T-helper 22 cell (primary cell): ENCODE data around the gene SMYD3.
"Not testable (repeated sequence)": the region's sequence is repeated elsewhere in the genome, so short reads cannot be mapped to it uniquely, and the experiment has no call there.

ENCODE experiments used
- DNase-seq: peaks from one replicate; pipeline ENCODE4 v3.0.0-alpha.2; 2020; ENCODE audit warnings: low read depth

The SMYD3 gene

DNA sequence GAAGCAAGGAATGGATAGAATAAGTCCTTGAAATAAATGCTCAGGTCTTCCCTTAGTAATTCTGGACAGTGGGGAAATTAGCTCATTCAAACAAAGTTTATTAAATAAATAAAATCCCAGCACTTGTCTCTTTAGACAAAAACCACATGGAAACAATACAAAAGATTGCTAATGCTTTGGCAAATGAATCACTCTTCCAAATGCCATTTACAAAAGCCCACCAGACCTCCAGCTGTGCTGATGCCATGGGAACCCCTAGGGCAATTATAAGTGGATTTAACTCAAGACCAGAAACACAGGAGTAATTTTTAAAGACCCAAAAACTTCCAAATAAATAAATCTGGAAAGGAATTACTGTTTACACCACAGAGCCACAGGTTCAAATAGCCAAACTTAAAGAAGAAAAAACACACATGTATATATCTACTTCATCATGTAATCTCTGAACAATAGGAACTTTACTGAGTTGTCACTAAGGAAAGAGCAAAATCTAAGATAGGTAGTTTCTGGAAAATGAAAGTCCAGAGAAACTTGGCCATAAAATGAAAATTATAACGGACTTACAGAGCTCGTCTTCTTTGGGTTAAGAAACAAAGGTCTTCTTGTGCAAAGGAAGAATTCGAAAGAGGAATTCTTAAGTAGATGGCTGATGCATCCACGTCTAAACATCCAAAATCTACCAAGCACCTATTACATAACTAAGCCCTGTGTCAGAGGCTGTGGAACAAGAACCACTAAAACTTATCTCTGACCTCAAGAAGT is 399.4 kb downstream of the SMYD3 start:
- DNase-seq = no peak

DNA sequence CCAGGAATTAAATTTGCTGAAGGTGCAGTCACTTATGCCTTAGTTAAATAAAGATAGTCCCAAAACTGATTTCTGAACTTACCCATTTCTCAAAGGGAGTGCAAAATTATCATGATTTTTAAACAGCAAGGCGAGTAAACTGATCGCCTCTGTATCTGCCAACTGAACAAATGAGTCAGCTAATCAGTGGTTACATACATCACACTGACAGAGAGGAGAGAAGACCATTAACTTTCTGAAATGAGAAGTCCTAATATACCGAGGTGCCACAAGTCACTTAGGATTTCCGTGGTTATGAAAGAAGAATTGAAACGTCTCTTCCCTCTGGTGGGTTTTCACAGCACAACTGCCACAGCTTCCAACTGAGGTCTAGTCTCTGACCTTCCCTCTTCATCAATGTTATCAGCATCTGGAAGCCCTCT is 400.7 kb downstream of the SMYD3 start:
- DNase-seq = no peak

DNA sequence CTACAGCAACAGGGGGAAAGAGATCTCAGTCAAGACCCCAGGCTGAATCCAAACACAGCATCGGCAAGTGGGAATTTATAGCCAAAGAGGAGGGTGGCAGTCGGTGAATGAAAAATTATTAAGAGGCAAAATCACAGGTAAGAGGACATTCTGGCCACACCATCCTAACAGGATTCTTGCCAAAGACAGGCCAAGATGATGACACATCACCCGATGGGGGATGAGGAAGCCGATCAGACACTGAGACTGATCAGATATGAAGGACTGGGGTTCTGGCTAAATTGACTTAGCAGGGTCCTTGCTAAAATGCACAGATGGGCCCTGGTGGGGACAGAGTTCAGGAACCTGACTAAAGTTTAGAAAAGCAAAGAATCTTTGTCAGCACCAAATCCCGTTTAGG is 402.2 kb downstream of the SMYD3 start:
- no peak for DNase-seq

DNA sequence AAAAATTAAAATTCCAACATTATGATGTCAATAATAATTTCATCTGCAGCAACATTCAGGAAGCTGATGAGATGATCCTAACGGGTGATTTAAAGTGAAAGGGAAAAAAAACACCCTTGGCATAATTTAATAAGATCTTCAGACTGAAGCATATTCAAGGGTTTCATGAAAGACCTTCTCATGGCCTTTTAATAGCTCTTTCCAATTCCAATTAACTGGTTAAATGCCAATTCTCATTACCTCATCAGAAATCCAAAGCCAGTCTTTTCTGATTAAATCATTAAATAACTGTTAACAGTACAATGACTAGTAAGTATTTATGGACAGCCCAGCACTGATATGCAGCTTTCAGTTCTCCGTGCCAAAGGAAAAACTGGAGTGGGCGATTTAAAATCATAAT is 407.5 kb downstream of the SMYD3 start:
- DNase-seq = no peak

DNA sequence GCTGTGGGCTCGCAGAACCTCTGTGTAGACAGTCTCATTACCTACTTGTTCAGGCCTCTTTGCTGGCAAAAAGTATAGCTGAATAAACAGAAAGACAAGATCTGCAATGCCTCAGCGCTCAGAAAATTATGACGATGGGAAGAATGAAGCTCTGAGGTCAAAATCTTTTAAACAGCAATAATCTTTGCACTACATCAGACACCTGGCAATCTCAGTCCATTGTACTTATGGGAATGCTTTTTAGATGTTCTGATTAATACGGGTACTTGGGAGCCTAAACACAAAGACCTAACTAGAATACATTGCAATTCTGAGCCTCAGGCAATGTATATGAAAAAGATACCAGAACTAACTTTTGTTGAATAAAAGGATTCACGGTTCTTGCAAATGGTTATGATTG is 410.7 kb downstream of the SMYD3 start:
- no peak for DNase-seq

DNA sequence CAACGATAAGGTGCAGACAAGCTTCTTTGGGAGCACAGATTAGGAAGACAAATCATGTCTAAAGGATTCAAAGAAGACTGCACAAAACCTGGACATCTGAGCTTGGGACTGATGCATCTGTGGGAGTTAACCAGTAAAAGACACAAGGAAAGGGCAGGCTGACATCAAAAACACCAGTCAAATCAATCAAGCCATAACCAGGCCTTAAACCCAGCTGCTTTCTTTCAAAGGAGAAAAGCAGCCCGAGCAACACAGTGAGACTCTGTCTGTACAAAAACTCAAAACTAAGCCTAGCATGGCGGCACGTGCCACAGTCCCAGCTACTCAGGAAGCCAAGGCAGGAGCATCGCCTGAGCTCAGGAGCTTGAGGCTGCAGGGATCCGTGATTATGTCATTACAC is 411.6 kb downstream of the SMYD3 start:
- DNase-seq = no peak

DNA sequence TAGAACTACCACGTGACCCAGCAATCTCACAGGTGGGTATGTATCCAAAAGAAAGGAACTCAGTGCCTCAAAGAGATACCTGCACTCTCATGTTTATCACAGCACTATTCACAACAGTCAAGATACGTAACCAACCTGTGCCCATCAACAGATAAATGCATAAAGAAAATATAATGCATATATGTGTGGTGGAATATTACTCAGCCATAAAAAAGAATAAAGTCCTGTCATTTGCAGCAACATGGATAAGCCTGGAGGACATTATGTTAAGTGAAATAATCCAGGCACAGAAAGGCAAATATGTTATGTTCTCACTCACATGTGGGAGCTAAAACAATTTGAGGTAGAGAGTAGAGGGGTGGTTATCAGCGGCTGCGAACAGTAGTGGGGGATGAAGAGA is 413.8 kb downstream of the SMYD3 start:
- no peak for DNase-seq

DNA sequence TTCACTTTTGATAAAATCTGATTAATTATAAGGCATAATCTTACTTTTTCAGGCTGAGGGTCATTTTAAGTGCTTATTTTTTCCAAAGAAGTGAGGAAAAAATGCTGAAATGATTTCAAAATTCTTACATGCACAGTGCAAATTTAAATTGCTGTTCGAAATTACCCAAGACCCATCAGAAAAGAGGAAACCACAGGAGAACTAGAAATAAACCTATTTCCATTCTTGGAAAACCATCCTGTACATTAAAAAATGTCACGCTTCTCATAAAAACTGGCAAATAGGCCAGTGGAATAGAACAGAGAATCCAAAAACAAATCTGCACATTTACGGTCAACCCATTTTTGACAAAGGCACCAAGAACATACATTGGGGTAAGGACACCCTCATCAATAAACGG is 414.9 kb downstream of the SMYD3 start:
- DNase-seq = no peak

DNA sequence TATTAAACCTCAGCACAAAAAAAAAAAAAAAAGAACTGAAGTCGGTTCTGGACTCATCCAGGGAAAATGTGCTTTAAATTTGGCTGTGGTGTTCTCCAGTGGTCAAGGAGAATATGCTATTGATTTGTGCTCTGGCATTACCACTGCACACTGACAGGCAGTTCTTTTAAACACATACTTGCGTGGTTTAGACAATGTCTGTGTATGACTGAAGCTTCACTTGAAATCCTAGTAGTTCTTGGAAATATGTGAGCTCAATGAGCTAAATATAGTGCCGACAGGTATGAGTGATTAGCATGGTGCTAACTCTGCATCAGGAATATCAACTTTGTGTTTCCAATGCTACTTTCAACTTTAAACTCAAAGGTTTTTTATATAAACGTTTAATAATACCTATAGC is 415.6 kb downstream of the SMYD3 start:
- DNase-seq = no peak

DNA sequence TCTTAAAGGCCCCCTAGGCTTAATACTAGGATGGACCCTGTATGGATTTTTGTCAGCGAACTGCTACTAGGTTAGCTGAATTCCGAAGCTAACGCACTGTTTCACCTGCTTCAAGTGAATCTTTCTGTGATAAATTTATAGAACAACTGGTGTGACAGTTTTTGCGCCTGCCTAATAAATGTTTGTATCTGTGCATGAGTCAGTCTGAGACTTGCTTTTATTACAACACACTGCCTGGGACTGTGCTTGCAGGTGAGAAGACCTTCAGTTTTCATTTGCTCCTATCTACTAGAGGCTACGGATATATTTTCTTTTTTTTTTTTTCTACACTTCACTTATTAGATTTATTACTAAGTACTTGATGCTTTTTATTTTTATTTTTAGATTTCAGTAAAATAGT is 420.9 kb downstream of the SMYD3 start:
- no peak for DNase-seq

DNA sequence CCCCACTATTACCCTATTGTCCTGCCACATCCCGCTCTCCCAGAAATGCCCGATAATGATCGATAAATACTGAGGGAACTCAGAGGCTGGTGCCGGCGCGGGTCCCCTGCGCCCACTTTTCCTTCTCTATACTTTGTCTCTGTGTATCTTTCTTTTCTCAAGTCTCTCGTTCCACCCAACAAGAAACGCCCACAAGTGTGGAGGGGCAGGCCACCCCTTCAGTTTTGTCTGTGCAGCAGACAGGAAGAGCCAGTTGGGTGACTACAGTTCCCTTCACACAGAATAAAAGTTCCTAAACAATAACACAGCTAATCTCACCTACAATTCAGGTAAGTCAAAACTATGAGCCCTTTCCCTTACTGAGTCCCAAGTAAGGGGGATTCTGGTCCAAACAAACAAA is 423.7 kb downstream of the SMYD3 start:
- DNase-seq = no peak

DNA sequence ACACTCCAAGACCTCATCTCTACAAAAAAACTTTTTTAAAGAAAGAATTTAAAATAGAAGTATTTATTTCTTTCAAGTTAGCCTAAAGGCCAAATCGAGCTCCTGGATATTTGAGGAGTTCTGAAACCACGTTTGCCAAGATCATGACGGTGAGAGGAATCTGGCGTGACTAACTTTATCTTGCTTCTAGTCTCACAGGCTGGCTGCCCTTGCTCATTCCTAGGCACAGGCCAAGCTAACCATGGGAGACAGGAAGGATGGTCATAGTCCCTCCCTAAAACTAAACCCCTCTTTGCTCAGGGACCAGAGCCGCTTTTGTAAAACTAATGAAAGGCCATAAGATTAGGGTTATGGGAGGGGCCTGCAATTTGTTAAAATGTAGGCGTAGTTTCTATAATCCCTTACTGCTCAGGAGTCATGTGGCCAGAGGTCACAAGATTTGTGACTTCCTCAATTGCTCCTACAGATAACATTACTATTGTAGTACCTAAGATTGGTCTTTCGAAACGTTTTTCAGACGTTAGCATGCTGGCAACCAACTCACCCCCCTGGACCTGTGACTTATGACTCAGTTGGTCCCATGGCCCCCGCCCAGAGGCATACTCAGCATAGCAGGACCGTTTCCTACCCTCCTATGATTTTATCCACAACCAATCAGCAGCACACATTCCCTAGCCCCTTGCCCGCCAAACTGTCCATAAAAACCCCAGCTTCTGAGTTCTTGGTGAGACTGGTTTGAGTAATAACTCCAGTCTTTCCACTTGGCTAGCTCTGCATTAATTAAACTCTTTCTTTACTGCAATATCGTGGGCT is 425.0 kb downstream of the SMYD3 start:
- no peak for DNase-seq

DNA sequence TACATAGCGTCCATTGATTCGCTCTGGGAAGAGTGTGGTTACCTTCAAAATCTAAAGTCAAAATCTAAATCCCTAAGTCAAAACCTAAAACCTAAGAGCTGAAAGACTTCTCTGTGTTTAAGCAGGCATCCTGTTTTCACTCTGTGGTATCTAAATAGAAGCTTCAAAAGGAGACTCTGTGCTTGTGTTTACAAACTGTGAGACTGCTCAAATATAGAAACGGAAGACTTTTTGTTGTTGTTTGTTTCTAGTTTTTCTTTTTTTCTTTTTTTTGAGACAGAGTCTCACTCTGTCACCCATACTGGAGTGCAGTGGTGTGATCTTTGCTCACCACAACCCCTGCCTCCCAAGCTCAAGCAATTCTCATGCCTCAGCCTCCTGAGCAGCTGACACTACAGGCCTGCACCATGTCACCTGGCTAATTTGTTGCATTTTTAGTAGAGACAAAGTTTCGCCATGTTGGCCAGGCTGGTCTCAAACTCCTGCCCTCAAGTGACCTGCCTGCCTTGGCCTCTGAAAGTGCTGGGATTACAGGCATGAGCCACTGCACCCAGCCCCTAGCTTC is 425.9 kb downstream of the SMYD3 start:
- no peak for DNase-seq

DNA sequence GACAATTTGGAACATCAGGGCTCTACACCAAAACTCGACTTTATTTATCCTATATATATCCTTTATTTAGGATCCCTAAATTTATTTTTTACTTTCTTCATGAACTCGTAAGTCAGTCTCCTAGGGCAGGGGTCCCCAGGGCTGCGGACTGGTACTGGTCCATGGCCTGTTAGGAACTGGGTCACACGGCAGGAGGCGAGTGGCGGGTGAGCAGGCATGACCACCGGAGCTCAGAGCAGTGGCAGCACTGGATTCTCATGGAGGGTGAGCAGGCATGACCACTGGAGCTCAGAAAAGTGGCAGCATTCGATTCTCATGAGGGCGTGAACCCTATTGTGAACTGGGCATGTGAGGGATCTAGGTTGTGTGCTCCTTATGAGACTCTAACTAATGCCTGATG is 427.0 kb downstream of the SMYD3 start:
- DNase-seq = no peak

DNA sequence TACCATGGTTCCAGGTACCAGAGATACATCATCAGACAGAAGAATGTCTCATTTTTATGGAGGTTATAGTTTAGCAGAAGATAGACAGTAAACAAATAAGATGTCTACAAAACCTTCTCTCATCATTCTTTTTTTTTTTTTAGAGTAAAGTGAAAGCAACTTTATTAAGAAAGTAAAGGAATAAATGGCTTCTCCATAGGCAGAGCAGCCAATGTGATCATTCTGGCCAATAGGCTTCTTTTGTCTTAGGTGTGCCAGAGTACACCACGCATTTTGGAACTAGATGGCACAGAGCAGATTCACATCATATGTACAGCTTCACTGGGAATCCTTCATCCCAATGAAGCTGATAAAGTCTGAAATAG is 428.2 kb downstream of the SMYD3 start:
- no peak for DNase-seq

DNA sequence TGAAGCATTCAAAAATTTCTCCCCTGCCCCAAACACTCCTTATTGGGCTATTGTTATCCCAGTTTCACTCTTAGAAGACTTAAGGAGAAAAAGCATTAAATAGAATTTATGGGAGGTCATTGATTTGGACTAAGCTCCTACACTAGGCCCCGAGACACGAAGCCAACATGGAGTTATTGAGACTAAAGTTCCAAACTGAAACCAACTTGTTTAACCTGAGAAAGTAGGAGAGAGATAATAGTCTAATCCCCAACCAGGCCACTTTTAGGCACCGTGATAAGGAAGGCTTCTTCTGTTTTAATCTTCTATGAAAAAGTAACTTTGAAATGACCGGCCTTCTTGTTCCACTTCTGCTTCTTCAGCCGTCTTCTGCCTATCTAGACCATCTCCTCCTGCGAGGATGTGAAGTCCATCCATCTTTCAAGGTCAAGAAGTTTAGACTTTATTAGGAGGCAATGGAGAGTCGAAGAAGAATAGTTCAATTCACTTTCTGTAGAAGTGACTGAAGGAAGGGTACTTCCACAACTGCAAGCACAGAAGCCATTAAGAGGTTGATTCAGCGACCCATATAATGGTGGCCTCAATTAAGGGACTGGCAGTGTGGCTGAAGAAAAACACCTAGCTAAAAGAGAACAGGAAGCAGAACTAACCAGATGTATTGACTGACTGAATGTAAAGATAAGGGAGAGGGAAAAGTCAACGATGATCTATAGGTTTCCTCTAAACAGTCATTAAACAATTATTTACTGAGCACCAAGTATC is 428.8 kb downstream of the SMYD3 start:
- DNase-seq = no peak

DNA sequence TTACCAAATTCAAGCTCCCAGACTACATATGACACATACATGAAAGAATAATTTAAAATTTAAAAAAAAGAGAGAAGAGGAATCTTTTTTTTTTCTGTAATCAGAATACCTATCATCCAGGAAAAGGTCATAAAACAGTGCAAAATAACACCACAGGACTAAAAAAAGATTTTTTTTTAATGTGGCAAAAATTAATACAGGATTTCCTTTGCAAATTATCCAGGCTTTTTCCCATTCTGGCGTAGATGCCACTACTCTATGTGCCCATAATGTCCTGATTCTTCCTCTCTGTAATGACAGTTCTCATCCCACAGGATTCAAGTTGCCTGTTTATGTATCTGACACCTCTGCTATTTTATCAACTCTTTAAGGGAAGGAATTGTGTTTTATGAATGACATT is 429.6 kb downstream of the SMYD3 start:
- no peak for DNase-seq

DNA sequence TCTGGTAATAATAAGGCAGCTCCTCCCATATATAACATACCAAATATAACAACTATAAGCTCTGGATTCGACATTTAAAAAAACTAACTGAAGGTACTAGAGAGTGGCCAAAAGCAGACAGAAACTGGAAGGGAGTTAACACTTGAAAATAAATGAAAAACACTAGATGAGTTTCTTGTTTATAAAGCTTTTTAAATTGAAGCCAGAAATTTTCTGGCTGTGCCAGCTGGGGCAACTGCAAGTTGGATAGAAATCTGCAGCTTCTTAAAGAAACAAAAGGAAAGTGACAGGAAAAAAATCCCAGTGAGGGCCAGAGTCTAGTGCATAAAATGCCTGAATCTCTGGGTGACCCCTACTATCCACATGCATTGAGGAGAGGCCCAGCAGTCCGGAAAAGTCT is 432.7 kb downstream of the SMYD3 start:
- no peak for DNase-seq

DNA sequence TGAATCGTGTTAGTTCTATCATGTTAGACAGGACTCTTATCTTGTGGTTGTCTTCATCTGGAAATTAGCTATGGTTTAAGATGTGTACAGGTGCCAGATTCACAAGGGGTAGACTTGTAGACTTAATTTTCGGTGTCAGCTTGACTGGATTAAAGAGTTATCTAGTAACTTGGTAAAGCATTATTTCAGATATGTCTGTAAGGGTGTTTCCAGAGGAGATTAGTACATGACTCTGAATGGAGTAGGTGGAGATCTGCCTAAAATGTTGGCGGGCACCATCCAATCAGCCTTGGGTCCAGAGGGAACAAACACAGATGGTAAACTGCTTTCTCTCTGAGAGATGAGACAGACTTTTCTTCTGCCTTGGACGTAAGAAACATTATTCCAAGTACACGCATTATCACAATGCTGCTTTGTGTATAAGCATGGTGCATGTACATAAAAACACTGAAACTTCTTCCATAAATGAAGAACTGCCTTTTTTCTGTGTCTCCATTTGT is 434.6 kb downstream of the SMYD3 start:
- DNase-seq = no peak

DNA sequence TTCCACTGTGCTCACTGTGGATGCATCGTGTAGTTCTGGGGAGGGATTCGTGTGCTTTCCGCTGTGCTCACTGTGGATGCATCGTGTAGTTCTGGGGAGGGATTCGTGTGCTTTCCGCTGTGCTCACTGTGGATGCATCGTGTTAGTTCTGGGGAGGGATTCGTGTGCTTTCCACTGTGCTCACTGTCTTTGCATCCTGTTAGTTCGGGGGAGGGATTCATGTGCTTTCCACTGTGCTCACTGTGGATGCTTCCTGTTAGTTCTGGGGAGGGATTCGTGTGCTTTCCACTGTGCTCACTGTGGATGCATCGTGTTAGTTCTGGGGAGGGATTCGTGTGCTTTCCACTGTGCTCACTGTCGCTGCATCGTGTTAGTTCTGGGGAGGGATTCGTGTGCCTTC is 435.1 kb downstream of the SMYD3 start:
- DNase-seq = not testable (repeated sequence)

DNA sequence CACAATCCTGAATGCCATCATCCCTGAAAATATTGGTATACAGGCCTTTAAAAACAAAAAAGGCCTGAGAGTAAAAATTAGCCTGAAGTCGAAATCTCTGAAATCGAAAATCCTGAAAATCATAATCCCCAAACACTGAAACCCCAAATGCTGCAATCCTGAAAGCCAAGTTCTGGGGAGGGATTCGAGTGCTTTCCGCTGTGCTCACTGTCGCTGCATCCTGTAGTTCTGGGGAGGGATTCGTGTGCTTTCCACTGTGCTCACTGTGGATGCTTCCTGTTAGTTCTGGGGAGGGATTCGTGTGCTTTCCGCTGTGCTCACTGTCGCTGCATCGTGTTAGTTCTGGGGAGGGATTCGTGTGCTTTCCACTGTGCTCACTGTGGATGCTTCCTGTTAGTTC is 435.5 kb downstream of the SMYD3 start:
- not testable (repeated sequence) for DNase-seq

DNA sequence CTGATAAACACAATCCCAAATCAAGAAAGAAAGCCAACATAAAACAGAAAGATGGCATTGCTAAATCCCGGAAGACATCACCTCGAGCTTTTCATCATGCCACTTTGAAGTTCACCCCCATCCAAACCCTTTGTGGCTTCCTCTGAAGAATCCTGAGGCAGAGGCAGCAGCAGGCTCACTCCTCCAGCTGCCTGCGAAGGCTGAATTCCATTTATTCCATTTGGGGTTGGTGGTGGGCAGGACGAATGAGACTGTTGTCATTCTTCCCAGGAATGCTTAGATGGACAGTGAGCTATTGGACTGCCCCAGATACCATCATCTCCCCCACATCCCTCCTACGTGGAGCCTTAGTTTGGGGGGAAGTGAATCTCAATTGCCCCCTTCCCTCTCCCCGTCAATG is 437.5 kb downstream of the SMYD3 start:
- no peak for DNase-seq
